ENCODE measurements around the gene SAP30L. TPM values are rescaled to one million over a fixed set of nuclear protein-coding genes. Genes with fewer than 3 reads are reported as not detected.

SAP30L gene
- total RNA-seq, 1 experiment from 2014 or later: 32.5 TPM

- TF ChIP-seq CTCF (IDR thresholded peaks at IDR 0.05; ENCODE audit: insufficient read depth in 1 of 2, low read depth in 1 of 2, low read length in 1 of 2, severe bottlenecking in 1 of 2, unreplicated experiment in 1 of 2): no peak
- no peaks in the 10 kb centered on the region for H3K36me3 Mint-ChIP-seq (ENCODE audit: insufficient read depth, unreplicated experiment)
- Histone ChIP-seq H3K27me3 (replicated peaks; ENCODE audit: control insufficient read depth, insufficient read depth, low read length) (no peaks in the 10 kb centered on the region), H3K4me1 (no peaks in the 10 kb centered on the region), H3K36me3 (ENCODE audit: control insufficient read depth, insufficient read depth, low read length) (no peaks in the 10 kb centered on the region), H3K4me3 (ENCODE audit: low read depth, low read length) (no peak overlapping the region), H3K9me3 (no peaks in the 10 kb centered on the region)
- no TSS peak for BruUV-seq (replicated peaks)
- H3K27me3 Mint-ChIP-seq (ENCODE audit: insufficient read depth, unreplicated experiment): no peaks in the 10 kb centered on the region
- POLR2A ChIA-PET: no interaction called here
- CTCF ChIA-PET: interaction anchor here (0.6 kb wide), 1 partner anchor 358 kb away, joined by 4 read pairs; no protein-coding TSS in a partner anchor
- H3K4me3 Mint-ChIP-seq (ENCODE audit: unreplicated experiment): no peak overlapping the region
- no peak overlapping the region for H3K27ac Mint-ChIP-seq (ENCODE audit: unreplicated experiment)
- H3K9me3 Mint-ChIP-seq (ENCODE audit: unreplicated experiment): no peaks in the 10 kb centered on the region
- no peak for DNase-seq
- H3K4me1 Mint-ChIP-seq (ENCODE audit: low read depth, unreplicated experiment): no peaks in the 10 kb centered on the region
- intact Hi-C loops (cut with micrococcal nuclease; ENCODE audit: unreplicated experiment): no loop called here
These were observed 17.6 kb upstream of the SAP30L start for GRCh38 chr5:154428208-154428607.

- H3K36me3 ChIP-seq (ENCODE audit: control insufficient read depth, insufficient read depth, low read length): no peaks in the 10 kb centered on the region
- Mint-ChIP-seq H3K4me3 (ENCODE audit: unreplicated experiment) (no peak overlapping the region), H3K27me3 (ENCODE audit: insufficient read depth, unreplicated experiment) (no peaks in the 10 kb centered on the region), H3K27ac (ENCODE audit: unreplicated experiment) (no peak overlapping the region), H3K4me1 (ENCODE audit: low read depth, unreplicated experiment) (no peaks in the 10 kb centered on the region), H3K9me3 (ENCODE audit: unreplicated experiment) (no peaks in the 10 kb centered on the region), H3K36me3 (ENCODE audit: insufficient read depth, unreplicated experiment) (no peaks in the 10 kb centered on the region)
- CTCF ChIA-PET: interaction anchor here (0.6 kb wide), 1 partner anchor 33 kb away, joined by 10 read pairs; no protein-coding TSS in a partner anchor
- no TSS peak for BruUV-seq (replicated peaks)
- no peak overlapping the region for H3K4me3 ChIP-seq (ENCODE audit: low read depth, low read length)
- POLR2A ChIA-PET: no interaction called here
- no peaks in the 10 kb centered on the region for H3K27me3 ChIP-seq (replicated peaks; ENCODE audit: control insufficient read depth, insufficient read depth, low read length)
- no peaks in the 10 kb centered on the region for H3K4me1 ChIP-seq
- DNase-seq: no peak
- TF ChIP-seq CTCF (IDR thresholded peaks at IDR 0.05; ENCODE audit: insufficient read depth in 1 of 2, low read depth in 1 of 2, low read length in 1 of 2, severe bottlenecking in 1 of 2, unreplicated experiment in 1 of 2): no peak
- H3K9me3 ChIP-seq: no peaks in the 10 kb centered on the region
- intact Hi-C loops (cut with micrococcal nuclease; ENCODE audit: unreplicated experiment): no loop called here
These were observed 16.5 kb upstream of the SAP30L start for GRCh38 chr5:154429341-154429740.

GRCh38 chr5:154430466-154430865 is 15.3 kb upstream of the SAP30L start:
- ChIA-PET POLR2A (no interaction called here), CTCF (no interaction called here)
- H3K27me3 Mint-ChIP-seq (ENCODE audit: insufficient read depth, unreplicated experiment): no peaks in the 10 kb centered on the region
- no peak for DNase-seq
- no peak for TF ChIP-seq CTCF (IDR thresholded peaks at IDR 0.05; ENCODE audit: insufficient read depth in 1 of 2, low read depth in 1 of 2, low read length in 1 of 2, severe bottlenecking in 1 of 2, unreplicated experiment in 1 of 2)
- no peaks in the 10 kb centered on the region for H3K36me3 Mint-ChIP-seq (ENCODE audit: insufficient read depth, unreplicated experiment)
- Histone ChIP-seq H3K4me1 (no peaks in the 10 kb centered on the region), H3K9me3 (no peaks in the 10 kb centered on the region), H3K4me3 (ENCODE audit: low read depth, low read length) (no peak overlapping the region), H3K27me3 (replicated peaks; ENCODE audit: control insufficient read depth, insufficient read depth, low read length) (no peaks in the 10 kb centered on the region), H3K36me3 (ENCODE audit: control insufficient read depth, insufficient read depth, low read length) (no peaks in the 10 kb centered on the region)
- no TSS peak for BruUV-seq (replicated peaks)
- intact Hi-C loops (cut with micrococcal nuclease; ENCODE audit: unreplicated experiment): no loop called here
- H3K4me1 Mint-ChIP-seq (ENCODE audit: low read depth, unreplicated experiment): no peaks in the 10 kb centered on the region
- no peak overlapping the region for H3K27ac Mint-ChIP-seq (ENCODE audit: unreplicated experiment)
- no peaks in the 10 kb centered on the region for H3K9me3 Mint-ChIP-seq (ENCODE audit: unreplicated experiment)
- H3K4me3 Mint-ChIP-seq (ENCODE audit: unreplicated experiment): no peak overlapping the region

All from Caco-2 (cell line).